Endothelial cell (in vitro differentiated cells): ENCODE data around the gene LYPD6B. TPM values are rescaled to one million over a fixed set of nuclear protein-coding genes. Genes with fewer than 3 reads are reported as not detected.
A peak's percentile ranks its signal among the peaks of the same experiment; 100 is the strongest.

Experiments
- DNase-seq: peaks from one replicate; pipeline ENCODE4 v3.0.0; 2021; ENCODE audit warnings: low spot score
- H3K27ac Mint-ChIP-seq: one replicate; pipeline ENCODE4 v1.8.0; 2021; ENCODE audit warnings: mixed read lengths, inconsistent platforms; ENCODE audit not compliant: unreplicated experiment
- H3K27me3 Mint-ChIP-seq: one replicate; pipeline ENCODE4 v1.8.0; 2021; ENCODE audit warnings: mild to moderate bottlenecking, moderate library complexity, mixed read lengths, inconsistent platforms; ENCODE audit not compliant: unreplicated experiment
- H3K36me3 Mint-ChIP-seq: one replicate; pipeline ENCODE4 v1.8.0; 2021; ENCODE audit warnings: mild to moderate bottlenecking, low read depth, mixed read lengths, inconsistent platforms; ENCODE audit not compliant: unreplicated experiment
- H3K4me1 Mint-ChIP-seq: one replicate; pipeline ENCODE4 v1.8.0; 2021; ENCODE audit warnings: mild to moderate bottlenecking, mixed read lengths, inconsistent platforms; ENCODE audit not compliant: unreplicated experiment
- H3K4me3 Mint-ChIP-seq: one replicate; pipeline ENCODE4 v1.8.0; 2021; ENCODE audit warnings: mild to moderate bottlenecking, mixed read lengths, inconsistent platforms; ENCODE audit not compliant: unreplicated experiment
- H3K9me3 Mint-ChIP-seq: one replicate; pipeline ENCODE4 v1.8.0; 2021; ENCODE audit warnings: mixed read lengths, inconsistent platforms; ENCODE audit not compliant: unreplicated experiment
- long read RNA-seq: library from polyadenylated mRNA; unstranded; transcript quantifications from one replicate; pipeline ENCODE4 v2.0.0, GENCODE V29; 2020; ENCODE audit not compliant: unreplicated experiment
- total RNA-seq: library from RNA; stranded (reverse); fragmentation: NEBNext Ultra II Directional; extraction: Animal tissue kit (Norgen Biotek cat#: 25700); gene quantifications from one replicate; pipeline ENCODE4 v1.2.1, GENCODE V29; 2021; ENCODE audit not compliant: unreplicated experiment
- TF ChIP-seq, protein P1 (sequence below): fragments of 200-600 bp; sonication (generic); IDR thresholded peaks from one replicate; pipeline ENCODE4 v1.5.0; 2021; ENCODE audit warnings: antibody characterized with exemption; ENCODE audit not compliant: unreplicated experiment

LYPD6B gene, protein sequence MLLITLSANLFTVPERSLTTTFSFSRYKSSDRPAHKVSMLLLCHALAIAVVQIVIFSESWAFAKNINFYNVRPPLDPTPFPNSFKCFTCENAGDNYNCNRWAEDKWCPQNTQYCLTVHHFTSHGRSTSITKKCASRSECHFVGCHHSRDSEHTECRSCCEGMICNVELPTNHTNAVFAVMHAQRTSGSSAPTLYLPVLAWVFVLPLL
- total RNA-seq = 4.8 TPM
- long read RNA-seq = 0 reads

DNA sequence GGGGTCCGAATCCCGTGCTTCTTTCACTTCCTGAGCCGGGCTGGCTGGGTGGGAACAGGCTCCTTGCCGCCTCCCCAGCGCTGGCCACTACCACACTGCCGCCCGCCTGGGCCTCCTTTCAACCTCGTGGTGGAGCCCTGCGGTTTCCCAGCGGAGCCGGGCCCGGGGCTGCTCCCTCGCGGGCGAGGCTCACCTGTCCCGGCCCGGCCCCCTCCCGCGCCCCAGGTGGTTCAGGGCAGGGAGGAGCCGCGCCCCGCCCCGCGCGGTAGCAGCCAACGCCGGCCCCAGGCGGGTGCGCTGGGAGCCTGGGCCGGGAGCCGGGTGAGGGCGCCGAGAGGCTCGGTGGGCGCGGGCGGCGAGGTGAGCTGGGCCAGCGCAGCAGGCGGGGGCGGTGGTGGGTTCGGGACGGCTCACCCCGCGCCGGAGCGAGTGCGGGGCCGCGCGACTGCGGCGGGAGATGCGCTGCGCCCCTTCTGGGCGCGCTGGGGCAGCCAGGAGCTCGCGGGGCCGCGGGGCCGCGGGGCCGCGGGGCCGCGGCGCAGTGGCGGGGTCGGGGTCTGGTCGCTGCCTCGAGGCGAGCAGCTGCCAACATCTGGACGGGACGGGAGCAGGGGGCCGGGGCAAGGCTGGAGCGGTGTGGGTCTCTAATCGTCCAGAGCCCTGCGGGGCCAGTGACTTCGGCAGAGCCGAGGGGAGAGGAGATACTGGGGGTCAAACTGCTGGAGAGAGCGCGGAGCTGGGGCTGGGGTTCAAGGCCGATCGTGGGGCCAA, at the start of gene LYPD6B:
Gene LYPD6B, plus strand, starts transcription at position 258 of the 771 bp plus-strand sequence. CDS start 92,250 bp downstream, outside the sequence.
- H3K27ac Mint-ChIP-seq = no peak within 1 kb of the TSS
- peaks cover 9% of the 10 kb centered on the region for H3K4me1 Mint-ChIP-seq
- H3K36me3 Mint-ChIP-seq = no peaks in the 10 kb centered on the region
- H3K27me3 Mint-ChIP-seq = peaks cover 16% of the 10 kb centered on the region
- H3K4me3 Mint-ChIP-seq = peak within 1 kb of the TSS; percentile 81
- DNase-seq = peak; percentile 38
- TF ChIP-seq, protein P1, sequence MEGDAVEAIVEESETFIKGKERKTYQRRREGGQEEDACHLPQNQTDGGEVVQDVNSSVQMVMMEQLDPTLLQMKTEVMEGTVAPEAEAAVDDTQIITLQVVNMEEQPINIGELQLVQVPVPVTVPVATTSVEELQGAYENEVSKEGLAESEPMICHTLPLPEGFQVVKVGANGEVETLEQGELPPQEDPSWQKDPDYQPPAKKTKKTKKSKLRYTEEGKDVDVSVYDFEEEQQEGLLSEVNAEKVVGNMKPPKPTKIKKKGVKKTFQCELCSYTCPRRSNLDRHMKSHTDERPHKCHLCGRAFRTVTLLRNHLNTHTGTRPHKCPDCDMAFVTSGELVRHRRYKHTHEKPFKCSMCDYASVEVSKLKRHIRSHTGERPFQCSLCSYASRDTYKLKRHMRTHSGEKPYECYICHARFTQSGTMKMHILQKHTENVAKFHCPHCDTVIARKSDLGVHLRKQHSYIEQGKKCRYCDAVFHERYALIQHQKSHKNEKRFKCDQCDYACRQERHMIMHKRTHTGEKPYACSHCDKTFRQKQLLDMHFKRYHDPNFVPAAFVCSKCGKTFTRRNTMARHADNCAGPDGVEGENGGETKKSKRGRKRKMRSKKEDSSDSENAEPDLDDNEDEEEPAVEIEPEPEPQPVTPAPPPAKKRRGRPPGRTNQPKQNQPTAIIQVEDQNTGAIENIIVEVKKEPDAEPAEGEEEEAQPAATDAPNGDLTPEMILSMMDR = no peak
- H3K9me3 Mint-ChIP-seq = no peaks in the 10 kb centered on the region

DNA sequence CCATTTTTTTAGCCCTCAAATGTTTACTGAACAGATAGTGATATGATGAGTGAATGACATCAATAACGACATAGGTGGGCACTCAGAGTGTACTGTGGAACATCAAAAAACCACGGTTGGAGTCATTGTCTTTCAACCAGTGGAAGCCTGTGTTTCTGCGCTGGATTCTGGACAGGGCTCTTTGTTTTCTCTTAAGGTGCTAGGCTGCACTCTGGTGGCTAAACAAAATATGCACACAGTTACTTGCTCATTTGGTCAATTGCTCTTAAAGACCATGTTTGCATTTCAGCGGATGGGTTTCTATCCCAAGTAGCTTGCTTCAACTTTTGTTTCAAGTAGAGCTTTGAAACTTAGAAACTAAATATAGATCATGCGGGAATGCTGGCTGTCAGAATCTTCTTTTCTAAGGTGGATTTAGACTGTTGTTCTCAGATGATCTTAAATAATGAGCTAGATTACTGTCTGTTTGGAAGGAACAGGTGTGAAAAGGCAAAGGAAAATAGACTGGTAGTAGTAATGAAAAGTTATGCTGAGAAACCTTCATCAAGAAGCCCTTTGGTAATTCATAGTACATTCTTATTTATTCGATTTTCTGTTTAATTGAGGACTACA, 48.5 kb upstream of the LYPD6B start:
- H3K36me3 Mint-ChIP-seq = peaks cover 12% of the 10 kb centered on the region
- no peak overlapping the region for H3K4me3 Mint-ChIP-seq
- H3K4me1 Mint-ChIP-seq = no peaks in the 10 kb centered on the region
- no peaks in the 10 kb centered on the region for H3K9me3 Mint-ChIP-seq
- peak; percentile 46 for DNase-seq
- no peaks in the 10 kb centered on the region for H3K27me3 Mint-ChIP-seq
- no peak overlapping the region for H3K27ac Mint-ChIP-seq
- TF ChIP-seq, protein P1 = peak; percentile 48

DNA sequence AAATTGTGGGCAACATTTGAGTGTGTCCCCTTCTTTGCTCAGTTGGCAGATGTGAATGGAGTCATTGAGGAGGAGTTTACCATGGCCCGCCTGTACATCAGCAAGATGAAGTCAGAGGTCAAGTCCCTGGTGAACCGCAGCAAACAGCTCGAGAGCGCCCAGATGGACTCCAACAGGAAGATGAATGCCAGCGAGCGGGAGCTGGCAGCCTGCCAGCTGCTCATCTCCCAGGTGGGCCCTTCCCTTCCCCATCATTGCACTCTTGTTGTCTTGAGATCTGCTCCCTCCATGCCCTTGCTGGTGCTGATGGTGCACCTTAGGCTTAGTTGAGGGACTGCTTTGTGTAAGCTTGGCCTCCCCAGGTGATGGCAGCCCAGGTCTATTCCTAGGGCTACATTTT, 47.5 kb upstream of the LYPD6B start:
- H3K4me1 Mint-ChIP-seq = no peaks in the 10 kb centered on the region
- H3K4me3 Mint-ChIP-seq = no peak overlapping the region
- TF ChIP-seq, protein P1 = no peak
- H3K27me3 Mint-ChIP-seq = no peaks in the 10 kb centered on the region
- no peak for DNase-seq
- H3K27ac Mint-ChIP-seq = no peak overlapping the region
- peaks cover 16% of the 10 kb centered on the region for H3K36me3 Mint-ChIP-seq
- no peaks in the 10 kb centered on the region for H3K9me3 Mint-ChIP-seq

DNA sequence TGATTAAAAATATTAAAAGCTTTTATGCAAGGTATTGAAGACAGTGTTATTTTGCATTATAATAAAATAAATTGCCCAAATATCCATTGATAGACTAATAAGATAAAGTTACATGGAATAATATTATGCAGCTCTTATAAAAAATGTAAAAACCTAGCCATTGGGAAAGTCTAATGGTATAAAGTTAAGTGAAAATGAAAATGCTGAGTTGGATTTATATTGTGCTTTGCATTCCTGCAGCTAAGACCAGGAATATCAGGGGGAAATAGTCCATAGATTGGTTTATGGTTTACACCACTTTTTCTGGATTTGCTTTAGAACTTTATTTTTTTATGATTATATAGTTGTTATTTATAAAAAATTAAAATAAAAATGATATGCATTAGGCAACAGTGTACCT, 46.1 kb upstream of the LYPD6B start:
- no peaks in the 10 kb centered on the region for H3K4me1 Mint-ChIP-seq
- no peak overlapping the region for H3K27ac Mint-ChIP-seq
- H3K36me3 Mint-ChIP-seq = peaks cover 25% of the 10 kb centered on the region
- no peaks in the 10 kb centered on the region for H3K9me3 Mint-ChIP-seq
- TF ChIP-seq, protein P1 = no peak
- H3K27me3 Mint-ChIP-seq = no peaks in the 10 kb centered on the region
- DNase-seq = no peak
- H3K4me3 Mint-ChIP-seq = no peak overlapping the region
